A673 (cell line): Measurements from ENCODE around the gene FRY.

ENCODE experiments used
- EZH2 ChIP-seq: fragments of 200-600 bp; sonication (generic); IDR thresholded peaks from 2 replicates; pipeline ENCODE4 v1.6.1; 2017; ENCODE audit warnings: borderline replicate concordance, low read depth, mild to moderate bottlenecking, mixed read lengths, antibody characterized with exemption, low read length; ENCODE audit not compliant: poor library complexity, severe bottlenecking
- TF ChIP-seq, protein P1 (sequence below): fragments of 300-800, 200-600 bp; sonication (generic); conservative IDR thresholded peaks from 2 replicates; pipeline ENCODE4 v1.5.1; 2017; ENCODE audit warnings: low read depth, mild to moderate bottlenecking, antibody characterized with exemption, low read length, moderate library complexity, mixed read lengths

DNA sequence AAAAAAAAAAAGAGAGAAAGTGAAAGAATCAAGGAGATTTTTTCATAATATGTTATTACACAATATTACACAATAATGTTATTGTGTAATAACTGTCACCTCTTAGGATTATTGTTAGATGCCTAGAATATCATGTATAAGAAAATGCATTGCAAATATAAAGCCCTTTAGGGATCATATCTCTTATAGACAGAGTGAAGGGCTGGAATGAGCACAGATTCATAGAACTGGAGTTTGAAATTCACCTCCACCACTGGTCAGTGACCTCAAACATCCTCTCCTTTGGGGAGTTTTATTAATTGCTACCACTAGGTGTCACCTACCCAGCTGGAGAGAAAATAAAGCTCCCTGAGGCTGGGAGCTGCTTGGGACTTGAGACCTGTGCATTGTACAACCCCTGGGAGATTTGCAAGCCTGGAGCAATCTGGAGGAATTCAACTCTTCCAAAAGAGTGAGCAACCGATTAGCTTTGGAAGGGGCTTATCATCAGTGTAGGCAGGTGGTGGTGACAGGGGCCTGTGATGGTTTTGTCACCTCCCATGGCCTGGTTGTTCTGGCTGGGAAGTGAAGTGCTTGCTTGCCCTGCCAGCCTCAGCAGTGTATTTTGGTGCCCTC is 30.3 kb upstream of the FRY start:
- TF ChIP-seq, protein P1, sequence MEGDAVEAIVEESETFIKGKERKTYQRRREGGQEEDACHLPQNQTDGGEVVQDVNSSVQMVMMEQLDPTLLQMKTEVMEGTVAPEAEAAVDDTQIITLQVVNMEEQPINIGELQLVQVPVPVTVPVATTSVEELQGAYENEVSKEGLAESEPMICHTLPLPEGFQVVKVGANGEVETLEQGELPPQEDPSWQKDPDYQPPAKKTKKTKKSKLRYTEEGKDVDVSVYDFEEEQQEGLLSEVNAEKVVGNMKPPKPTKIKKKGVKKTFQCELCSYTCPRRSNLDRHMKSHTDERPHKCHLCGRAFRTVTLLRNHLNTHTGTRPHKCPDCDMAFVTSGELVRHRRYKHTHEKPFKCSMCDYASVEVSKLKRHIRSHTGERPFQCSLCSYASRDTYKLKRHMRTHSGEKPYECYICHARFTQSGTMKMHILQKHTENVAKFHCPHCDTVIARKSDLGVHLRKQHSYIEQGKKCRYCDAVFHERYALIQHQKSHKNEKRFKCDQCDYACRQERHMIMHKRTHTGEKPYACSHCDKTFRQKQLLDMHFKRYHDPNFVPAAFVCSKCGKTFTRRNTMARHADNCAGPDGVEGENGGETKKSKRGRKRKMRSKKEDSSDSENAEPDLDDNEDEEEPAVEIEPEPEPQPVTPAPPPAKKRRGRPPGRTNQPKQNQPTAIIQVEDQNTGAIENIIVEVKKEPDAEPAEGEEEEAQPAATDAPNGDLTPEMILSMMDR = peak; percentile 60
- TF ChIP-seq EZH2 = no peak
